Psoas muscle (tissue), 8 donors: Measurements from ENCODE around the gene PFDN4. TPM values are rescaled to one million over a fixed set of nuclear protein-coding genes. Genes with fewer than 3 reads are reported as not detected.

ENCODE experiments used
- ATAC-seq, 4 donors: fragments of 200-7000 bp; cut with Tn5 transposase; one replicate each; pipeline ENCODE4 v1.9.1; 2020; ENCODE audit warnings: moderate library complexity in 3 of 4, mild to moderate bottlenecking in 2 of 4
- DNase-seq, 2 donors: peaks; one replicate each; pipeline ENCODE4 v3.0.0-alpha.2; 2020
- H3K27ac ChIP-seq: fragments of 200-600 bp; one replicate; pipeline ENCODE4 v1.8.0; 2022
- H3K27me3 ChIP-seq, 3 donors: fragments of 200-600 bp in 1 of 3; one replicate each; pipeline versions ENCODE4 v1.6.1 to v1.8.0; 2013 to 2022; ENCODE audit warnings: low read length in 2 of 3, mild to moderate bottlenecking in 2 of 3, moderate library complexity in 1 of 3; ENCODE audit not compliant: insufficient read depth in 3 of 3
- H3K36me3 ChIP-seq, 2 donors: fragments of 200-600 bp in 1 of 2; one replicate each; pipeline versions ENCODE4 v1.6.1 to v1.8.0; 2013 to 2022; ENCODE audit warnings: low read depth in 1 of 2, mild to moderate bottlenecking in 1 of 2, moderate library complexity in 1 of 2; ENCODE audit not compliant: insufficient read depth in 1 of 2
- H3K4me1 ChIP-seq: fragments of 200-600 bp; one replicate; pipeline ENCODE4 v1.8.0; 2022
- H3K4me3 ChIP-seq: fragments of 200-600 bp; one replicate; pipeline ENCODE4 v1.8.0; 2022; ENCODE audit warnings: mild to moderate bottlenecking
- H3K9me3 ChIP-seq: fragments of 200-600 bp; one replicate; pipeline ENCODE4 v1.8.0; 2022
- CTCF ChIP-seq: fragments of 200-600 bp; IDR thresholded peaks from one replicate; pipeline ENCODE4 v1.8.0; 2022; ENCODE audit warnings: antibody characterized with exemption
- WGBS, 3 donors: extraction: QIAGEN DNeasy Blood & Tissue Kit; methylation state at CpG; one replicate each; pipeline versions ENCODE4 v1.1.6 to v1.1.7; 2013; 5-methylcytosine and 5-hydroxymethylcytosine counted together
- intact Hi-C, 2 donors: fragments of 100-400 bp; cut with DNase I; formaldehyde crosslinking; loops; one replicate each; pipeline versions ENCODE4 v1.11.0 to v1.14.2; 2022
- polyA plus RNA-seq, 3 donors: library from polyadenylated mRNA; stranded (reverse); fragments of 200-250 nt; gene quantifications; one replicate each; pipeline ENCODE4 v1.2.3, GENCODE V29; 2013
- total RNA-seq, 4 donors: library from RNA; stranded (reverse); fragmentation: NEBNext Ultra II Directional in 2 of 4; extraction: Animal tissue kit (Norgen Biotek cat#: 25700) in 2 of 4; gene quantifications; one replicate each; pipeline versions ENCODE4 v1.2.1 to v1.2.4, GENCODE V29; 2021 to 2023
- donor health status: healthy with polysubstance abuse.
- donor health status: DM: no; HTN: no; CAD: no; lungs with moderate emphysema.
- donor health status: Bipolar disorder and iron deficiency.
- donor health status: healthy.
- donor health status: DM: yes; HTN: yes; CAD: no.
- donor health status: DM: no; HTN: no; CAD: no.
- donor health status: DM: no; HTN: no; CAD: no.
- donor health status: DM: yes; HTN: yes; CAD: no.

The PFDN4 gene
- total and polyA plus RNA-seq, 7 donors, result 15.8 to 77.5 (median 26.3) TPM

DNA sequence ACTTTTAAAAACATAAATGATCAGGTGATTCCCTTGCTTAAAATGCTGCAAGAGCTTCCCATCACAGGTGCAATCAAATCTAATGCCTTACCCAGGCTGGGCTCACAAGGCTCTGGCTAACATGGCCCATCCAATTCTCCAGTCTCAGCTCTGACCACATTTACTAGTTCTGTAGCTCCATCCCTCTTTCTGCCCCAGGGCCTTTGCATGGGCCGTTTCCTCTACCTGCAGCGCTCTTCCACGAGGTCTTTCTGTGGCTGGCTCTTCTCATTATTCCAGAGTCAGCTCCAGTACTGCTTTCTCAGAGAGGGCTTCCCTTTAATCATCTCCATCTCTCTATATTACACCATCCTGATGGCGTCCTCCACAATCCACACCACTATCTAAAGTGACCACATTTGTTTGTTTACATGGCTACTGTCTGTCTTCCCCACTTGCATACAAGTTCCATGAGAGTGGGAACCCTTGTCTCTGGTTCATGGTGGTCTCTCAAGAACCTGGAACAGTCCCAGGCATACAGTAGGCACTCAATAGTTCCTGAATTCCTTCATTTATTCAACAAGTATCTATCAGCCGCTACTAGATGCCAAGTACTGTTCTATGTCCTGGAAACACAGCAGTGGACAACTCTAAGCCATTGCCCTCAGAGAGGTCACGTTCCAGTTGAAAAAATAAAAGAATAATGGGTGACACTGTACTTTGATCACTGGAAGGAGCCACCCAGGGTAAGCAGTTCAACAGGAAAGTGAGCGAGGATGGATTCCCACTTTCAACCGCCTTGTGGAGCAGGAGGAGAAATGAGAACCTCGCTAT lies 46.7 kb upstream of the PFDN4 start:
- Histone ChIP-seq H3K4me1 (no peaks in the 10 kb centered on the region), H3K4me3 (no peak overlapping the region), H3K9me3 (no peaks in the 10 kb centered on the region), H3K27me3 (peaks cover 4 to 18% (median 7%) of the 10 kb centered on the region in 3 donors), H3K36me3 (no peaks in the 10 kb centered on the region), H3K27ac (no peak overlapping the region)
- 93 to 96% (median 96%) methylated on average over 9 of the region's 9 CpGs for WGBS, 3 donors
- intact Hi-C loops, result no loop called here
- DNase-seq (no peak), ATAC-seq (no peak)
- TF ChIP-seq CTCF, result no peak

- Histone ChIP-seq H3K27me3 (peaks cover 4 to 18% (median 7%) of the 10 kb centered on the region in 3 donors), H3K9me3 (no peaks in the 10 kb centered on the region), H3K27ac (no peak overlapping the region), H3K4me3 (no peak overlapping the region), H3K36me3 (no peaks in the 10 kb centered on the region), H3K4me1 (no peaks in the 10 kb centered on the region)
- TF ChIP-seq CTCF, result no peak
- ATAC-seq (no peak), DNase-seq (no peak)
- intact Hi-C loops, result no loop called here
- 93 to 96% (median 95%) methylated on average over 4 of the region's 4 CpGs for WGBS, 3 donors
These were observed 46.1 kb upstream of the PFDN4 start for GRCh38 chr20:54161821-54162149.

GRCh38 chr20:54162378-54163009 lies 45.4 kb upstream of the PFDN4 start:
- Histone ChIP-seq H3K9me3 (no peaks in the 10 kb centered on the region), H3K27me3 (peaks cover 4 to 20% (median 7%) of the 10 kb centered on the region in 3 donors), H3K4me1 (no peaks in the 10 kb centered on the region), H3K27ac (no peak overlapping the region), H3K36me3 (no peaks in the 10 kb centered on the region), H3K4me3 (no peak overlapping the region)
- TF ChIP-seq CTCF, result no peak
- intact Hi-C loops, result no loop called here
- 54 to 59% (median 55%) methylated on average over 16 of the region's 16 CpGs for WGBS, 3 donors
- DNase-seq (no peak), ATAC-seq (no peak)

DNA sequence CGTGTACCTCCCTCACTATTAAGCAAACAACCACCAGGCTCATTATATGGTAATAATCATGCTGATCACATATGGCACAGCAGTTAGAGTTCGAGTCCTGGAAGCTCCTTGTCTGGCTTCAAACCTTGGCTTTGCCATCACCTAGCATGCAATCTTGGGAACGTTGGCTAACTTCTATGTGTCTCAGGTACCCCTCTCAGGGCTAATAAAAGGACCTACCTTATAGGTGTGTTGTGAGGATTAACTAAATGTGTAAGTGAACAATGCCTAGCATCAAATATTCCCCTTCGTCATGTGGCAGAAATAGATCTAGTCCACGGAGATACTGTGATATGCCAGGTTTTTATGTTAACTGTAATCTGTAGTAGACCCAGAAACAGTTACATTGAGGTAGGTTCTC lies 44.5 kb upstream of the PFDN4 start:
- TF ChIP-seq CTCF, result no peak
- WGBS, 3 donors, result 84 to 93% (median 89%) methylated on average over 5 of the region's 5 CpGs
- ATAC-seq (no peak), DNase-seq (no peak)
- intact Hi-C loops, result no loop called here
- Histone ChIP-seq H3K4me1 (no peaks in the 10 kb centered on the region), H3K27ac (no peak overlapping the region), H3K27me3 (peaks cover 4 to 29% (median 10%) of the 10 kb centered on the region in 3 donors), H3K4me3 (no peak overlapping the region), H3K9me3 (no peaks in the 10 kb centered on the region), H3K36me3 (no peaks in the 10 kb centered on the region)
